Measurements from ENCODE around the gene SPATA3. TPM values are rescaled to one million over a fixed set of nuclear protein-coding genes. Genes with fewer than 3 reads are reported as not detected.
A peak's percentile ranks its signal among the peaks of the same experiment; 100 is the strongest.

SPATA3 gene
- total RNA-seq, 2 experiments from 2014 or later = 0.71 TPM; not detected in 1

DNA sequence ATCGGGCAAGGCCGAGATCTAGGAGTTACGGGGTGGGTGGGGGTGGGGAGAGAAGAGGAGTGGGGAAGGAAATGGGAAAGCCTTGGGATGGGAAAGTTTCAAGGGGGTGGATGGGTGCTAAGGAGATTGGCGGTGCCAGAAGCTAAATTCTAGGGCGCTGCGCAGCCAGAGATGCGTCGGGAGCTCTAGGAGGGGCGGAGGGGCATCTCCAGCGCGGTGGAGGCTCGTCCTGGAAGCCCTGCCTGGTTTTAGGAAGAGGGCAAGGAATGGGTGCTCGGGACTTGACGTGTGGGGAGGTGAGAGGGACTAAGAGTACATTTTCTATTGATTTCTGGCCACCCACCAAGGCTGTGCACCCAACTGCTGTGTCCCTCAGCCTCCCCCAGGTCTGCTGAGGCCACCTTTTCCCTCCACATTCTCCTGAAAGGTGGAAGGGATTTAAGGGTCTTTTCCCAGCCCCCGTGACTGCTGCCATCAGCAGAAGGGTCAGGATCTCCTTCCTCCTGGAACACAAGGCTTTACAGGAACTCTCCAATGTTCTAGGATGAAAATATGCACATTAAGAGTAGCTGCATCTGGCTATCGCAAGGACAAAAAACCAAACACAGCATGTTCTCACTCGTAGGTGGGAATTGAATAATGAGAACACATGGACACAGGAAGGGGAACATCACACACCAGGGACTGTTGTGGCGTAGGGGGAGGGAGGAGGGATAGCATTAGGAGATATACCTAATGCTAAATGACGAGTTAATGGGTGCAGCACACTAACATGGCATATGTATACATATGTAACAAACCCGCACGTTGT lies 42.8 kb downstream of the SPATA3 start:
- Mint-ChIP-seq H3K36me3 (ENCODE audit: low read depth) (no peaks in the 10 kb centered on the region), H3K9me3 (no peaks in the 10 kb centered on the region), H3K27me3 (peaks cover 76% of the 10 kb centered on the region), H3K4me3 (peak overlapping the region; percentile 25), H3K4me1 (peaks cover 2% of the 10 kb centered on the region), H3K27ac (no peak overlapping the region)
- ChIA-PET CTCF (interaction anchor here (0.9 to 2.4 kb wide), 2 partner anchors 11 to 14 kb away, joined by 3 to 7 read pairs; no protein-coding TSS in a partner anchor), POLR2A (no interaction called here)
- no peak for DNase-seq

DNA sequence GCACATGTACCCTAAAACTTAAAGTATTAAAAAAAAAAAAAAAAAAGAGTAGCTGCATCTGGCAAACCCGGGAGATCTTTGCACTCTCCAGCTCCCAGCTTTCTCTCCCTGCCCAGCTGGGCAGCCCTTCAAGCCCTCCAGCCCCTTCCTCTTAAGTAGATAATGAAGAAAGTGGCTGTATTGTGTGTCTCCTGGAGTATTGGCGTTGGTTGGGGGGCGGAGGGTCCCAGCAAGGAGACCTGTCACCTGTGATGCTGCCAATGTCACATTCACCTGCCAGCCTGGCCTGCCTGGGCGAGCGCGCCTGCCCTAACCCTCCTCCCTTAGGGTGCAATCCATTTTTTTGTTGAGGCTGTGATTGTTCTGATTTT lies 43.4 kb downstream of the SPATA3 start:
- no peak overlapping the region for H3K27ac Mint-ChIP-seq
- no peak overlapping the region for H3K4me3 Mint-ChIP-seq
- peaks cover 72% of the 10 kb centered on the region for H3K27me3 Mint-ChIP-seq
- POLR2A ChIA-PET = no interaction called here
- DNase-seq = no peak
- peaks cover 2% of the 10 kb centered on the region for H3K4me1 Mint-ChIP-seq
- no peaks in the 10 kb centered on the region for H3K9me3 Mint-ChIP-seq
- no peaks in the 10 kb centered on the region for H3K36me3 Mint-ChIP-seq (ENCODE audit: low read depth)
- CTCF ChIA-PET = interaction anchor here (0.9 to 2.4 kb wide), 2 partner anchors 11 to 14 kb away, joined by 3 to 7 read pairs; no protein-coding TSS in a partner anchor

DNA sequence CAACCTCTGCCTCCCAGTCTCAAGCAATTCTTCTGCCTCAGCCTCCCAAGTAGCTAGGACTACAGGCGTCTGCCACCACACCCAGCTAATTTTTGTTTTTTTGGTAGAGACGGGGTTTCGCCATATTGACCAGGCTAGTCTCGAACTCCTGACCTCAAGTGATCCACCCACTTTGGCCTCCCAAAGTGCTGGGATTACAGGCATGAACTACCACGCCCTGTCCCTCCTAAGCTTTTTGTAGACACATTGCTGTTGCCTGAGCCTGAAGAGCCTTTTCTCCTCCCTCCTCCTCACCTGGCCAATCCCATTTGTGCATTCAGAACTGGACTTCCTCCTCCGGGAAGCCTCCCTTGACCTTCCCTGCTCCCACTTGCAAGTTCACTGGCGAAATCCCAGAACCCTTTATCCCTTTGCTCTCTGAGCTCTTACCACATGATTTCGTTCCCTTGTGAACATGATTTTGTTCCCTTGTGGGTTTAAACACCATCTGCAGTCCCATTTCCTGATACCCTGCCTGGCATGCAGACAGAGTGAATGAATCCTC lies 44.0 kb downstream of the SPATA3 start:
- POLR2A ChIA-PET = no interaction called here
- H3K4me1 Mint-ChIP-seq = peaks cover 2% of the 10 kb centered on the region
- no peaks in the 10 kb centered on the region for H3K36me3 Mint-ChIP-seq (ENCODE audit: low read depth)
- CTCF ChIA-PET = interaction anchor here (0.7 to 2.4 kb wide), 3 partner anchors 10 to 135 kb away, joined by 3 to 7 read pairs (median 3); no protein-coding TSS in a partner anchor
- peaks cover 67% of the 10 kb centered on the region for H3K27me3 Mint-ChIP-seq
- no peaks in the 10 kb centered on the region for H3K9me3 Mint-ChIP-seq
- H3K27ac Mint-ChIP-seq = no peak overlapping the region
- DNase-seq = no peak
- no peak overlapping the region for H3K4me3 Mint-ChIP-seq

DNA sequence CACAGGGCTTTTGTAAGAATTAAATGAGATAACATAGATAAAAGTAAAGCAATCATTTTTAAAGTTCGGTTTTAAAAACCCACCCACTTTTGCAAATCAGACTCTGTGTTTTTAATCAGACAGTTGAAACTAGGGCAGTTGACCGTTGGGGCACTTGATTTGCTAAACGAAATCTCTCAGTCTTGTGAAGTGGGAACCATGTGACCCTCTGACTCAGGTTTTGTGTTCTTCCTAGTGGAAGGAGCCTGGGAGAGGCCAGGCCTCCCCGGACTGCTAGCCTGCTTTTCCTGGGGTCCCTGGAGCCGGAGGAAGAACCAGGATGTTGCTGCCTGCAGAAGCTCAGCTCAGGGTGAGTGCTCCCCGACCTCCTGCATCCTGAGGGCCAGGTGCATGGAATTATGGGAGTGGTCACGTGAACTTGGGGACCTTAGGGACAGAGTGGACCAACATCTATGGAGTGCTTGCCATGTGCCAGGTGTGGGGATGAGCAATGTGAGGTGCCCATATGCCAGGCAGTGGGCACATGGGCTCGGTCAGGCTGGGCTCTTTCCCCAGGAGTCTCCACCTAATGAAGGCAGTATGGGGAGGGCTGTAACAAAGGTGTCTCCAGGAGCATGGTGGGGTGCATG lies 45.3 kb downstream of the SPATA3 start:
- Mint-ChIP-seq H3K9me3 (no peaks in the 10 kb centered on the region), H3K4me3 (no peak overlapping the region), H3K4me1 (peaks cover 2% of the 10 kb centered on the region), H3K27ac (no peak overlapping the region), H3K27me3 (peaks cover 57% of the 10 kb centered on the region), H3K36me3 (ENCODE audit: low read depth) (no peaks in the 10 kb centered on the region)
- ChIA-PET CTCF (no interaction called here), POLR2A (no interaction called here)
- no peak for DNase-seq

DNA sequence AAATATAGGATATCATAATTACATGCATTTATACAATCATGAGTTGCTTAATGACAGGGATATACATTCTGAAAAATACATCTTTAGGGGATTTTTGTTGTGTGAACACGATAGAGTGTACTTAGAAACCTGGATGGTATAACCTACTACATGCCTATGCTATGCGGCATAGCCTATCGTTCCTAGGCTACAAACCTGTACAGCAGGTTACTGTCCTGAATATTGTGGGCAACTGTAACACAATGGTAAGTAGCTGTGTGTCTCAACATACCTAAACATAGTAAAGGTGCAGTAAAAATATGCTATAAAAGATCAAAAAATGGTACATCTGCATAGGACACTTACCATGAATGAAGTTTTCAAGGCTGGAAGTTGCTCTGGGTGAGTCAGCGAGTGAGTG lies 47.9 kb downstream of the SPATA3 start:
- DNase-seq = no peak
- no peaks in the 10 kb centered on the region for H3K36me3 Mint-ChIP-seq (ENCODE audit: low read depth)
- no peak overlapping the region for H3K4me3 Mint-ChIP-seq
- H3K27me3 Mint-ChIP-seq = peaks cover 43% of the 10 kb centered on the region
- CTCF ChIA-PET = interaction anchor here (0.7 to 1.5 kb wide), 3 partner anchors 9 to 534 kb away, joined by 3 to 5 read pairs (median 5); no protein-coding TSS in a partner anchor
- H3K9me3 Mint-ChIP-seq = no peaks in the 10 kb centered on the region
- no peaks in the 10 kb centered on the region for H3K4me1 Mint-ChIP-seq
- no peak overlapping the region for H3K27ac Mint-ChIP-seq
- POLR2A ChIA-PET = no interaction called here

DNA sequence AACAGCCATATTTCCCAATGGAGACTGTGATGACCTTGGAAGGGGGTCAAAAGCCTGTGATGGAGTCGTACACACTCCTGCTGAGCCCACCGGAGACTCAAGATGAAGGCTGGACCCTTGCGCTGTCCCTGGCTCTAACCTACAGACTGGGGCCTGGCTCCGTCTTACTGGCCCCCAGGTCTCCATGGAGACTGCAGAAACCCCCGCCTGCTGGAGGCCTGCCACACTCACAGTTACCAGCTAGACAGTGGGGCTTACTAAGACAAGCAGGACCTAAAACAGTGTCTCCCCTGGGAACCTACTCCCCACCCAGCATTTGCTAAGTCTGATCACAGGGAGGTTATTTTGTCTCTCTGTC lies 51.0 kb downstream of the SPATA3 start:
- no peak overlapping the region for H3K27ac Mint-ChIP-seq
- H3K4me1 Mint-ChIP-seq = peaks cover 2% of the 10 kb centered on the region
- POLR2A ChIA-PET = no interaction called here
- DNase-seq = no peak
- H3K4me3 Mint-ChIP-seq = no peak overlapping the region
- H3K27me3 Mint-ChIP-seq = peaks cover 22% of the 10 kb centered on the region
- CTCF ChIA-PET = no interaction called here
- no peaks in the 10 kb centered on the region for H3K36me3 Mint-ChIP-seq (ENCODE audit: low read depth)
- no peaks in the 10 kb centered on the region for H3K9me3 Mint-ChIP-seq

DNA sequence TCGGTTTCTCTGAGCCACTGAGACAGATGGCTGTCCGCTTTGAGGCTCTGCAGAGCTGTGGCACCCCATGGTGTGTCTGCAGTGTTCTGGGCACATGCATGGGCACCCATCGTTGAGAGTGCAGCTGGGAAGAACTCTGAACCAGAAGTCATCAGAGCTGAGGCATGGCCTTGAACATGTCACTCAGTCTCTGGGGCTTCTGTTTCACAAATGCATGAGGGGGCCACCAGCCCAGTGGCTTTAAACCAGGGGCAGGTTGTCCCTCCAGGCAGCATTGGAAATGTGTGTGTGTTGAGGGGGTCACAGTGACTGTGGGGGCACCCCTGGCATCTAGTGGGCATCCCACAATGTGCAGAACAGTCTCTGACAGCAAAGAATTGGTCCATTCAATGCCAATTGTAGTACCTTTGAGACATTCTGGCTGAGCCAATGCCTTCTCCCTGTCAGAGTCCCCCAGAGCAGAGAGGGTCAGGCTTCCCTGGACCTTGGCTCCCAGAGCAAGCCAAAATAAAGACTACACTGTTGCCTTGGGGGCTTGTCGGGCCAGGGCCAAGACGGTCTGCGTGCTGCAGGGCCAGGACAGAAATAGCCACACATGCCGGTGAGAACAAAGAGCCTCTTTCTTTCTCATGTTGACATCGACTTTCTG lies 51.5 kb downstream of the SPATA3 start:
- ChIA-PET POLR2A (no interaction called here), CTCF (no interaction called here)
- Mint-ChIP-seq H3K36me3 (ENCODE audit: low read depth) (no peaks in the 10 kb centered on the region), H3K9me3 (no peaks in the 10 kb centered on the region), H3K4me1 (peaks cover 6% of the 10 kb centered on the region), H3K4me3 (no peak overlapping the region), H3K27me3 (peaks cover 19% of the 10 kb centered on the region), H3K27ac (no peak overlapping the region)
- DNase-seq = no peak

DNA sequence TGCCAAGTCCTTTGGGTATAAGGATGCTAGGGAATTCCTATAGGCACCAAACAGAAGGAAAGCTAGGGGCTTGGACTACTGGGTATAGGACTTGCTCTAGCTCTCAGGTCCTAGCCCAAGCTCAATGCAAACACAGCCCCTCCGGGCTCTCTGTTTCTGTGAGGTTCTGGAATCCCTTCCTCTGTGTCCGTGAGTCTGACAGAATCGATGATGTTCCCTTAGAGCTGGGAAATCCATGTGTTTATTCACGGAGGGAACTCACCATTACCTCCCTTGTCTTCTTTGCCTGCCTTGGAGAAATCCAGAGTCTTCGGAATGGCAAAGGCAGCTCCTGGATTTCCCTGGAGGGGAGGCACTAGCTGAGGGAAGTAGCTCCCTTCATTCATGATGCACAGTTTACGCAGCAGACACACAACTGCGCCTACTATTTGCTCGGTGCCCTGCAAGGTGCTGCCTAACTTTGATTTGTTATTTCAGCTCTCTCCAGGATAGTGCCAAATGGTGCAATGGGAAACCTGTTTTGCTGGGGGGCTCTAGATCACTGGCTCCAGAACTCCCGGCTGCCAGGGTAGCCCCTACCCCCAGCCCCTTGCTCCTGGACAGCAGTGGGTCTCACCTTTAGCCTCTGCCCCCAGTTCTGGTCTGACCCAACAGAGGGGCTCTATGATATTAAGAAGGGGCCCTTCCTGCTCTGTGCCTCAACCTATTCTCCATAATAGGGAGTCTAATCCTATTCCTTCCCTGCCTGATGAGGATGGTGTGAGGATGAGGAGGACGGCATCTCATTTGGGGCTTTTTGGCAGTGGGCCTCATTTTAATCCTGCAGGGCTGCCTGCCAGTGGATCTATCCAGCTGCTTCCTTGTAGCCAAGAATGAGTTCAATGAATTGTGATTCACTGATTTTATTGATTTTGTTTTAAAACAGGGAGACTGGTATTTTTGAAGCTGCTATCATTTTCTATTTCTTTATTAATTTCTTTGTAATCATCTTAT lies 52.3 kb downstream of the SPATA3 start:
- Mint-ChIP-seq H3K27ac (no peak overlapping the region), H3K4me3 (no peak overlapping the region), H3K36me3 (ENCODE audit: low read depth) (no peaks in the 10 kb centered on the region), H3K4me1 (peaks cover 14% of the 10 kb centered on the region), H3K9me3 (no peaks in the 10 kb centered on the region), H3K27me3 (peaks cover 16% of the 10 kb centered on the region)
- no peak for DNase-seq
- POLR2A ChIA-PET = no interaction called here
- CTCF ChIA-PET = no interaction called here

DNA sequence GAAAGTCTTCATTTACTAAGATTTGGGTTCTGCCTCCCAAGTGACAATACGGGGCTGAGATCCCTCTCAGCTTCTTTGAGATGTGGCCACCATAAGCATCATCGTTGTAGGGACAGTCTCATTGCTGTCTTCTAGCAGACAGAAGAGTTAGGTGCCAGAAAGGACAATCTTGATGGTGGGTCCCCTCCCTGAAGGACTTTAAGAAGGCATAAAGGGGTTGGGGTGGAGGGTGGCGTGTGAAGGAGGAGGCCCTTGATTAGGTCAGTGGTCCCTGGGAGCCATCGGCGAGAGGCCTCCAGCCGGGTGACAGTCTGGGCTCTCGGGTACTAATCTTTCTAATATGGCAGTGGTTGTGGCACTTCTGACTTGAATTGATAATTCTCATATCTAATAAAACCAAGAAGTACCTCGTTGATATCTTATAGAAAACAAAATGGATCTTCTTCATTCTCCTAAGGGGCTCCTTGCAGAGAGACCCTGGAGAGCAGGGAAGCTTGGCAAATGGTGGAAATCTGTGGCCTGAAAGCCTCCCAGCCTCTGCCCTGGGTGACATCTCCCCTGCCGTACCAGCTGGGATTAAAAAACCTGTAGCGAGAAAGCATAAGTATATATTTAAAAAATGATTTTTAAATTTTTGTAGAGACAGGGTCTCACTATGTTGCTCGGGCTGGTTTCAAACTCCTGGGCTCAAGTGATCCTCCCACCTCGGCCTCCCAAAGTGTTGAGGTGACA lies 53.5 kb downstream of the SPATA3 start:
- ChIA-PET POLR2A (no interaction called here), CTCF (interaction anchor here (0.7 kb wide), 1 partner anchor 10 kb away, joined by 3 read pairs; no protein-coding TSS in a partner anchor)
- no peak overlapping the region for H3K4me3 Mint-ChIP-seq
- H3K27ac Mint-ChIP-seq = no peak overlapping the region
- no peak for DNase-seq
- H3K36me3 Mint-ChIP-seq (ENCODE audit: low read depth) = no peaks in the 10 kb centered on the region
- H3K27me3 Mint-ChIP-seq = peaks cover 14% of the 10 kb centered on the region
- H3K4me1 Mint-ChIP-seq = peaks cover 25% of the 10 kb centered on the region
- no peaks in the 10 kb centered on the region for H3K9me3 Mint-ChIP-seq

DNA sequence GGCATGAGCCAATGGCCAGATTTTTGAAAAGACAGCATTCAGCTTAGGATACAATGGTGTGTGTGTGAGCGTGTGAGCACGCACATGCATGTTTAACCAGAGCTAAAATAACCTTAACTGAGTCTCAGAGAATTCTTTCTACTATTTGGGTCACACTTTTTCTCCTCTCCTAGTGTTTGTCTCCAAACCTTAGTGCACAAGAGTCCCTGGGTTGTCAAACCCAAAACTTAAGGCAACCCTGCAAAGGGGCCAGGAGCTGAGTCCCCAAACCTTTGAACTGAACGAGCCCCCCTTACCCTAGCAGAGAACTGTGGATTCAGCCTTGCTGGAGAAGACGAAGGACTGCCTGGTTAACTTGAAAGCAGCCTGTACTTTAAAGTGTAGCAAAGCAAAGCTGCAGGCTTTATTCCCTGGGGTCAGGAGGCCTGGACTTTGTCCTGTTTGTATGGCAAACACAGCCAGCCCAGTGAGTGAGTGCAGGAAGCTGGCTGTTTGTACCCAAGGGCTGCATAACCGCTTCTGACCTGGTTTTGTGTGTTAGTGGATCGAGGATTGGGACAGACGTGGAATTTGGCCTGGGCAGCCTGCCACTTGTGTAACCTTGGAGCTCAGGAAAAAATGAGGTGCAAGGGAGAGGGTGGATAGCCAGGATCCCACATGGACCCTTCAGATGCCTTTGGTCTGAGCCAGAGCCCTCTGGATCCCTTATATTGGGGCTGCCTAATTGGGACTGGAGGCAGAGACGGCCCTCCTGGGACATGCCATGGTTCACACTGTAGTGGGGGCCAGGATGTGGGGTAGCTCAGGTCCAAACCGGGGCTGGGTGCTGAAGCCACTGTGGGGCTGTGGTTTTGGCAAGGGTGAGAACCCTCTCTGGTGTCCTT lies 54.3 kb downstream of the SPATA3 start:
- peaks cover 25% of the 10 kb centered on the region for H3K4me1 Mint-ChIP-seq
- H3K27me3 Mint-ChIP-seq = peaks cover 13% of the 10 kb centered on the region
- ChIA-PET POLR2A (no interaction called here), CTCF (interaction anchor here (0.7 to 1.5 kb wide), 4 partner anchors 11 to 23 kb away, joined by 3 to 5 read pairs (median 3); partner anchors contain the start of gene C2orf72)
- H3K27ac Mint-ChIP-seq = no peak overlapping the region
- no peak for DNase-seq
- no peak overlapping the region for H3K4me3 Mint-ChIP-seq
- H3K36me3 Mint-ChIP-seq (ENCODE audit: low read depth) = no peaks in the 10 kb centered on the region
- H3K9me3 Mint-ChIP-seq = no peaks in the 10 kb centered on the region

DNA sequence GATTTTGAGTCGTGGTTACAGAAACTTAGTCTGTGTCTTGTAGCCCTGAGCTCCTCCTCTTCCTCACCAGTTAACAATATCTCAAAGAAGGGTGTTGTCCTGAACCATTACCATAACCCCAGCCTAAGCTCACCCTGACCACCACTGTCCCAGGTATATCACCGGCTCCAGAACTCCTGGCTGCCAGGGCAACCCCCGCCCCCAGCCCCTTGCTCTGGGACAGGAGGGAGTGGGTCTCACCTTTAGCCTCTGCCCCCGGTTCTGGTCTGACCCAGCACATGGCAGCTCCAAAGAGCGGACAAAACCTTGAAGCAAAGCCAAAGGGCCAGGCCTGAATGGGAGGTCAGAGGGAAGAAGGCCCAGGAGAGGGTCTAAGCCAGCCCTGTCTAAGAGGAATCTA lies 55.2 kb downstream of the SPATA3 start:
- POLR2A ChIA-PET = no interaction called here

More for the DNA sequence above, 55.2 kb downstream of the SPATA3 start:
- H3K27ac Mint-ChIP-seq = no peak overlapping the region
- H3K9me3 Mint-ChIP-seq = no peaks in the 10 kb centered on the region
- no peaks in the 10 kb centered on the region for H3K36me3 Mint-ChIP-seq (ENCODE audit: low read depth)
- H3K27me3 Mint-ChIP-seq = peaks cover 13% of the 10 kb centered on the region
- H3K4me3 Mint-ChIP-seq = no peak overlapping the region
- peaks cover 28% of the 10 kb centered on the region for H3K4me1 Mint-ChIP-seq
- no peak for DNase-seq
- CTCF ChIA-PET = interaction anchor here (1.1 to 1.5 kb wide), 2 partner anchors 14 to 21 kb away, joined by 3 to 5 read pairs; partner anchors contain the start of gene C2orf72
